GM10266 (cell line): Measurements from ENCODE around the gene LHFPL6.

Experiments
- DNase-seq: peaks from one replicate; pipeline ENCODE4 v3.0.0; 2012; ENCODE audit errors: extremely low spot score
- CTCF ChIP-seq: IDR thresholded peaks from 2 replicates; pipeline ENCODE4 v1.5.1; 2012; ENCODE audit warnings: mild to moderate bottlenecking, low read depth; ENCODE audit not compliant: control insufficient read depth, insufficient read depth; ENCODE audit errors: missing control alignments

Gene LHFPL6

DNA sequence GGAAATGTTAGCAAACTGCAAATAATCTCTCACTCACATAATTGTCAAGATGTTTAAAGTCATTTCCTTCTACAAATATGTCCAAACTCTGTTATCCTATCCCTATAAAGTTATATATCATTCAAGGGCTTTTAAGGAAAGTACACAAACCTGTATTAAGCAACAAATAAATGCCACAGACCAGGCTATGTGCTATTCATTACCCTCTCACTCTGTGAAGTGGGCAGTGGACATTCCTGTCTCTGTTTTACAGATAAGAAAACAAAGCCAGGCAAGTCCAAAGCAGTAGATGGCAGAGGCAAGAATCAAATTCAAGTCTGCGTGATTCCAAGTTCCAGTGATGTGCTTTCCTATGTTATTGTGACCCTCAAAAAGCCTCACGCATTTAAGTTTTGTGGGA lies 140.6 kb downstream of the LHFPL6 start:
- TF ChIP-seq CTCF, result no peak
- no peak for DNase-seq

DNA sequence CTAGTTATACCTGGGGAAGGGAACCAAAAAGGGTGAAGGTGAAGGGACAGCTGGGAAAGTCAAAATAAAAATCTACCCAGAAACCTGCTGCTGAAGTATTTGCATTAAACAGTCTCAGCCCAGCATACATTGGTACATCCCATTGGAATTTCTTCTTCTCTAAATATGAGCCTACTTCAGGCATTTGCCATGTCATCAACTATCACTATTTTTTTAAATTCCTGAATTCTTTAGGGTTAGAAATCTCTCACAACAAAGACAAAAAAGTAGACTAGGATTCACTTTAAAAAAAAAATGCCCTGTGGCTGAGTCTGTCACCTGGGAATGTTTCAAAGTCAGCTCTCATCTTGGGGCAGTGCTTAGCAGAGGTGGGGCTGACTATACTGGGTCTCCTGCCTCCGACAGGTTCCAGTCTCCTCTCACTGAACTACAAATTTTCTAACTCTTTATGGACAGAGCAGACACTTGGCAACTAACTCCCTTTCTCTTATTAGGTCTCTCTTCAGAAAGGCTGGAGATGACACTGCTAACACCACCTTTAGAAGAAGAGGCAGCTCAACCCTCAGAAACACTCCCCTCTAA lies 141.2 kb downstream of the LHFPL6 start:
- no peak for DNase-seq
- no peak for TF ChIP-seq CTCF

- DNase-seq, result no peak
- TF ChIP-seq CTCF, result no peak
Measured at GRCh38 chr13:39457274-39457673, 145.7 kb downstream of the LHFPL6 start.

DNA sequence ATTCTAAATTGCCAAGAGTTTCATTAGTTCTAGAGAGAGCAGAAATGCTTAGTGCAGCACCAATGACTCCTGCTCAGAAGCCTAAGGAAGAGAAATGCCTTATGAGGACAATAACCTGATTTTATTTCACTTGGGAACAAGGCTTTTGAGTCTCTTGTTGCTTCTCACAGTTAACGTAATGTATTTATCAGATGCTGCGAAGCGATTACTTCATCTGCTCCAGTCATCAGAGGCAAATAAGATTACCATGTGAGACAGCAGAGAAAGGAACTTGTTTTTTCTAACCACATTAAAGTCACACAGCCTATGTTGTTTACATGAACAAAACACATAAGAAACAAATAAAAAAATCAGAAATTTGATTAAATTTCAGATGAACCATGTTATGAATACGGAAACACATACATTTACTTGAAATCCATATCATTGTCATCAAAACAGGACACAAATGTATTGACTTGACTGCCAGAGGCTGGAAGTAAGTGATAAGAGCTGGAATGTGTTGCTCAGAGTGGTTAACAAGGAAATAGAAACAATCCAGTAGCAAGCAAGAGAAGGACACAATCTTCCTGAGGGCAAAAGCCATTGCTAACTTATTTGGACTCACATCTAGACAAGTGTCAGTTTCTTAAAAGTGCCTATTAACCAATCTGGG lies 147.3 kb downstream of the LHFPL6 start:
- TF ChIP-seq CTCF, result no peak
- DNase-seq, result no peak

DNA sequence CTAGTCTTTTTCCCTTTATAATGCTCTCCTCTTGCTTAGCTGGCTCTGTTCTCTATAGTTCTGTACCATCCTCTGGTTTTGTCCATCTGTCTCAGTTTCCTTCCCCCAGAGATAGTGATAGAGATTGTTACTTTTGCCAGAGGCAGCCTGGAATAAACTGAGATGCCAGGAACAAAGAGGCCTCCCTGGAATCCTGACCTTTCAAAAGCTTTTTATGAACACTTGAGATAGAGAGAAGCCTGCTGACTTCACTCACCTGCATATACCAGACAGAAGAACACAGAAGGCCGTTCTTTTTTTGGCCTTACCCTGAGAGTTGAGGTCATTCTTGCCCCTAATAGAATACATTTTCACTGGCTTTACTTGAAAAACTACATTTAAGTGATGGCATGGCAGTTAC lies 150.2 kb downstream of the LHFPL6 start:
- no peak for DNase-seq
- TF ChIP-seq CTCF, result no peak

GRCh38 chr13:39452417-39452816 lies 150.6 kb downstream of the LHFPL6 start:
- no peak for DNase-seq
- TF ChIP-seq CTCF, result no peak

DNA sequence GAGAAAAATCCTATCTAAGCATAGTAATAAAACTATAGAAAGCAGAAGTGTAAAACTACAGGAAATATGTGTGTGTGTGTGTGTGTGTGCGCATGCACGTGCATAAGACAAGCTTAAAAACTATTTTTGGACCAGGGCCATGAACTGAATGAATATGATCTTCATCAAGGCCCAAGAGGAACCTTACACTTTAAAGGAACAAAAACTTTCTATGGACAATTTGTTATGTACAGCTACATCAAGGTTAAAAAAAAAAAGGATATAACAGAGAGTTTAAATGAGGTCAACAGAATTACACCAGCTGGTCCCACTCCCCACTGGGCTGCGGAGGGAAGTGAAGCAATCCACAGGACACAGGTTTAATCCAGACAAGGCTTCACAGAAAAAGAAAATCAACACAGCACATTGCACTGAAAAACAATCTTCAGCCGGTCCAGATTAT lies 151.1 kb downstream of the LHFPL6 start:
- TF ChIP-seq CTCF, result no peak
- DNase-seq, result no peak
